WTC11 (cell line): ENCODE data around the gene RPS28. TPM values are rescaled to one million over a fixed set of nuclear protein-coding genes. Genes with fewer than 3 reads are reported as not detected.

Experiments
- ATAC-seq: fragments of 200-7000 bp; cut with Tn5 transposase; 2 replicates; pipeline ENCODE4 v1.10.0; 2021; ENCODE audit warnings: mild to moderate bottlenecking, moderate library complexity
- CTCF ChIA-PET: fragments of 300-600 bp; sonication (Branson Sonifier 250); formaldehyde crosslinking; loops from one replicate; lab custom pipeline; 2021; ENCODE audit warnings: antibody characterized with exemption; lab: Charles Lee
- POLR2A ChIA-PET: fragments of 350-600 bp; sonication (Branson Sonifier 250); formaldehyde crosslinking; loops from one replicate; lab custom pipeline; 2021; ENCODE audit warnings: antibody characterized with exemption; lab: Charles Lee
- DNase-seq: peaks from one replicate; pipeline ENCODE4 v3.0.0; 2021; ENCODE audit warnings: low spot score
- H3K27ac Mint-ChIP-seq: 2 replicates; pipeline ENCODE4 v1.8.0; 2021; ENCODE audit warnings: mixed read lengths
- H3K27me3 Mint-ChIP-seq: 2 replicates; pipeline ENCODE4 v1.8.0; 2021; ENCODE audit warnings: low read depth, mild to moderate bottlenecking, moderate library complexity, mixed read lengths
- H3K36me3 Mint-ChIP-seq: 2 replicates; pipeline ENCODE4 v1.8.0; 2021; ENCODE audit warnings: mixed read lengths
- H3K4me1 Mint-ChIP-seq: 2 replicates; pipeline ENCODE4 v1.8.0; 2022; ENCODE audit warnings: mixed read lengths
- H3K4me3 Mint-ChIP-seq: 2 replicates; pipeline ENCODE4 v1.8.0; 2021; ENCODE audit warnings: mild to moderate bottlenecking, moderate library complexity, mixed read lengths
- H3K9me3 Mint-ChIP-seq: 2 replicates; pipeline ENCODE4 v1.8.0; 2021; ENCODE audit warnings: mixed read lengths
- CBFB ChIP-seq: sonication (generic); formaldehyde crosslinking; IDR thresholded peaks from 2 replicates; pipeline ENCODE4 v1.8.1; 2022; ENCODE audit warnings: mild to moderate bottlenecking, low read depth, missing genetic modification reagents
- CREB1 ChIP-seq: sonication (generic); formaldehyde crosslinking; IDR thresholded peaks from 2 replicates; pipeline ENCODE4 v1.8.0; 2023; ENCODE audit warnings: mild to moderate bottlenecking, missing genetic modification reagents
- CREM ChIP-seq: sonication (generic); formaldehyde crosslinking; IDR thresholded peaks from 2 replicates; pipeline ENCODE4 v1.8.1; 2022; ENCODE audit warnings: mild to moderate bottlenecking, missing genetic modification reagents, moderate library complexity
- FOXJ3 ChIP-seq: sonication (generic); formaldehyde crosslinking; IDR thresholded peaks from 2 replicates; pipeline ENCODE4 v1.9.0; 2021; ENCODE audit warnings: missing genetic modification reagents, mild to moderate bottlenecking, borderline replicate concordance
- MYBL2 ChIP-seq: sonication (generic); formaldehyde crosslinking; IDR thresholded peaks from 2 replicates; pipeline ENCODE4 v1.8.1; 2023; ENCODE audit warnings: mild to moderate bottlenecking, moderate library complexity, missing genetic modification reagents
- NFATC4 ChIP-seq: fragments of 250-450 bp; sonication (Bioruptor Pico); IDR thresholded peaks from 2 replicates; pipeline ENCODE4 v1.9.0; 2021; ENCODE audit warnings: mild to moderate bottlenecking
- NFYB ChIP-seq: sonication (generic); formaldehyde crosslinking; conservative IDR thresholded peaks from 2 replicates; pipeline ENCODE4 v1.8.0; 2022; ENCODE audit warnings: low read depth, missing genetic modification reagents
- NR1H2 ChIP-seq: sonication (generic); formaldehyde crosslinking; IDR thresholded peaks from 2 replicates; pipeline ENCODE4 v1.9.0; 2021; ENCODE audit warnings: mild to moderate bottlenecking, moderate library complexity, missing genetic modification reagents
- SMAD3 ChIP-seq: sonication (generic); formaldehyde crosslinking; IDR thresholded peaks from 2 replicates; pipeline ENCODE4 v1.8.0; 2022; ENCODE audit warnings: missing genetic modification reagents, mild to moderate bottlenecking, borderline replicate concordance
- SMAD4 ChIP-seq: sonication (generic); formaldehyde crosslinking; IDR thresholded peaks from 2 replicates; pipeline ENCODE4 v1.8.0; 2022; ENCODE audit warnings: mild to moderate bottlenecking, missing genetic modification reagents
- TEAD1 ChIP-seq: sonication (generic); formaldehyde crosslinking; IDR thresholded peaks from 2 replicates; pipeline ENCODE4 v1.8.0; 2022; ENCODE audit warnings: mild to moderate bottlenecking, missing genetic modification reagents
- TEAD4 ChIP-seq: sonication (generic); formaldehyde crosslinking; IDR thresholded peaks from 2 replicates; pipeline ENCODE4 v1.8.0; 2022; ENCODE audit warnings: mild to moderate bottlenecking, missing genetic modification reagents
- ZNF138 ChIP-seq: sonication (generic); formaldehyde crosslinking; conservative IDR thresholded peaks from 2 replicates; pipeline ENCODE4 v1.8.1; 2022; ENCODE audit warnings: mild to moderate bottlenecking, moderate library complexity, missing genetic modification reagents
- ZNF317 ChIP-seq: sonication (generic); formaldehyde crosslinking; IDR thresholded peaks from 2 replicates; pipeline ENCODE4 v1.8.1; 2023; ENCODE audit warnings: low read depth, mild to moderate bottlenecking, moderate library complexity, missing genetic modification reagents, borderline replicate concordance
- total RNA-seq: library from RNA; stranded (reverse); gene quantifications from 3 replicates; pipeline ENCODE4 v1.2.3, GENCODE V29; 2021
- TF ChIP-seq, protein P1 (sequence below): sonication (generic); formaldehyde crosslinking; IDR thresholded peaks from 2 replicates; pipeline ENCODE4 v1.8.0; 2022; ENCODE audit warnings: mild to moderate bottlenecking, missing genetic modification reagents
- TF ChIP-seq, protein P2 (sequence below): sonication (generic); formaldehyde crosslinking; IDR thresholded peaks from 2 replicates; pipeline ENCODE4 v1.8.1; 2023; ENCODE audit warnings: mild to moderate bottlenecking, moderate library complexity, missing genetic modification reagents
- TF ChIP-seq, protein P3 (sequence below): sonication (generic); formaldehyde crosslinking; IDR thresholded peaks from 2 replicates; pipeline ENCODE4 v1.8.1; 2022; ENCODE audit warnings: missing genetic modification reagents, borderline replicate concordance
- TF ChIP-seq, protein P4 (sequence below): sonication (generic); formaldehyde crosslinking; conservative IDR thresholded peaks from 2 replicates; pipeline ENCODE4 v1.8.1; 2022; ENCODE audit warnings: mild to moderate bottlenecking, missing genetic modification reagents
- TF ChIP-seq, protein P5 (sequence below): fragments of 250-450 bp; sonication (Bioruptor Pico); IDR thresholded peaks from 2 replicates; pipeline ENCODE4 v1.9.0; 2021; ENCODE audit warnings: moderate library complexity, mild to moderate bottlenecking, inconsistent platforms, borderline replicate concordance
- TF ChIP-seq, protein P6 (sequence below): sonication (generic); formaldehyde crosslinking; IDR thresholded peaks from 2 replicates; pipeline ENCODE4 v1.8.1; 2023; ENCODE audit warnings: mild to moderate bottlenecking, missing genetic modification reagents
- TF ChIP-seq, protein P7 (sequence below): sonication (generic); formaldehyde crosslinking; IDR thresholded peaks from 2 replicates; pipeline ENCODE4 v1.8.1; 2023; ENCODE audit warnings: mild to moderate bottlenecking, missing genetic modification reagents, borderline replicate concordance

The RPS28 gene
- total RNA-seq, 1 experiment from 2014 or later: 2,082 TPM

DNA sequence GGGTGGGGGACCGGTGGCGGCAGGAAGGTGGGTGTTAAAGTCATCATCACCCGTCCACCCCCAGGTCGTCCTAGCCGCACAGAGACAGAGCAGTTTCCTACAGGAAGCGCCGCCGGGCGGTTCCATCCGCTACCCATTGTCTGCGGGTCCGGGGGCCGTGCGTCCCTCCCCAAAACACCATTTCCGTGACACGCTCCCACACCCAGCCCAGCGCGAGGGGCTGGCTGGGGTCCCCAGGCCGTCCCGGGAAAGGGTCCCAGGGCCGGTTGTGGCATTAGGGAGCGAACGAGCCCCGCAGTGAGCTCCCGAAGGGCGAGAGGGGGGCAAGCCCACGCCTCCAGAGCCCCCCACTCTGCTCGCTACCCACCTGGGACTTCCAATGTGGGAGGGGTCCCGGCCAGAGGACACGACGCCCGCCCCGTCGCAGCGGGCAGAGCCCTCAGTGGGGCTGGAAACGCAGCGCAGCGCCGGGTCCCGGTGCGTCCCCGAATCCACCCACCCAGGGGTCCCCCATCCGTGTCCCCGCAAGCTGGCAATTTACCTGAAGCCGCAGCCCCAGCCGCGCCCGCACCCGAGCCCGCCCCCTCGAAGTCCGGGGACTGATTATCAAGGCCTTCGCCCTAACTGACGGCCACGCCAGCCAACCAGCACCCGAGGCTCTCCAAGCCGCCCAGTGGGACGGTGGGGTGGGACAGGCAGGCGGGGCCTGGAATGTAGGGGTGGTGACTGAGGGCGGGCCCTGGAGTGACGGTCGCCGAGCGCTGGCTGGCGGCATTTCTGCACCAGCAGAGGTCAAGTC is 21.6 kb downstream of the RPS28 start, which contains the start of gene KANK3 (continued):
- peak; percentile 94 for TF ChIP-seq TEAD4 (CRISPR knock-in tag)
- no peak for TF ChIP-seq ZNF317 (CRISPR knock-in tag)
- TF ChIP-seq, protein P1, sequence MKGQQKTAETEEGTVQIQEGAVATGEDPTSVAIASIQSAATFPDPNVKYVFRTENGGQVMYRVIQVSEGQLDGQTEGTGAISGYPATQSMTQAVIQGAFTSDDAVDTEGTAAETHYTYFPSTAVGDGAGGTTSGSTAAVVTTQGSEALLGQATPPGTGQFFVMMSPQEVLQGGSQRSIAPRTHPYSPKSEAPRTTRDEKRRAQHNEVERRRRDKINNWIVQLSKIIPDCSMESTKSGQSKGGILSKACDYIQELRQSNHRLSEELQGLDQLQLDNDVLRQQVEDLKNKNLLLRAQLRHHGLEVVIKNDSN: no peak
- no peak for TF ChIP-seq FOXJ3
- peak; percentile 93 for TF ChIP-seq TEAD1 (CRISPR knock-in tag)
- peak; percentile 96 for TF ChIP-seq NFYB (CRISPR knock-in tag)
- no peak for TF ChIP-seq NR1H2

DNA sequence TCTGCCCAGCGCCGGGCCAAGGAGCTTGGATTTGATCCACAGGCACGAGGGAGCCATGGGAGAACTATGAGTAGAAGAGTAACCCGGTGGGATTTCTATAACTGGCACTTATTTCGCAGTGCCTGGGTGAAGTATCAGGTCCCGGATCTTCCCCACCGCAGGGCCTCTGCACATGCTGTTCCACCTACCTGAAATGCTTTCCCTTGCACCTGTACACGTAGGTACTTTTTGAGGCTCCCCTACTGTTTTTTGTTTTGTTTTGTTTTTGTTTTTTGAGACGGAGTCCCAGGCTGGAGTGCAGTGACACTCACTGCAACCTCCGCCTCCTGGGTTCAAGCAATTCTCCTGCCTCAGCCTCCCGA is 22.2 kb downstream of the RPS28 start:
- DNase-seq: no peak
- ChIA-PET POLR2A (no interaction called here), CTCF (interaction anchor here (0.6 to 4.8 kb wide), 9 partner anchors 10 to 299 kb away, joined by 3 to 39 read pairs (median 4); partner anchors contain the start of genes MARCHF2 and PRAM1)
- peaks cover 18% of the 10 kb centered on the region for H3K4me1 Mint-ChIP-seq
- no peaks in the 10 kb centered on the region for H3K36me3 Mint-ChIP-seq
- ATAC-seq: no peak
- peak overlapping the region; percentile 64 for H3K4me3 Mint-ChIP-seq
- no peak overlapping the region; the same call in 1 of the 2 replicates for H3K27ac Mint-ChIP-seq
- H3K9me3 Mint-ChIP-seq: no peaks in the 10 kb centered on the region
- H3K27me3 Mint-ChIP-seq: peaks cover 34% of the 10 kb centered on the region
- TF ChIP-seq, protein P2, sequence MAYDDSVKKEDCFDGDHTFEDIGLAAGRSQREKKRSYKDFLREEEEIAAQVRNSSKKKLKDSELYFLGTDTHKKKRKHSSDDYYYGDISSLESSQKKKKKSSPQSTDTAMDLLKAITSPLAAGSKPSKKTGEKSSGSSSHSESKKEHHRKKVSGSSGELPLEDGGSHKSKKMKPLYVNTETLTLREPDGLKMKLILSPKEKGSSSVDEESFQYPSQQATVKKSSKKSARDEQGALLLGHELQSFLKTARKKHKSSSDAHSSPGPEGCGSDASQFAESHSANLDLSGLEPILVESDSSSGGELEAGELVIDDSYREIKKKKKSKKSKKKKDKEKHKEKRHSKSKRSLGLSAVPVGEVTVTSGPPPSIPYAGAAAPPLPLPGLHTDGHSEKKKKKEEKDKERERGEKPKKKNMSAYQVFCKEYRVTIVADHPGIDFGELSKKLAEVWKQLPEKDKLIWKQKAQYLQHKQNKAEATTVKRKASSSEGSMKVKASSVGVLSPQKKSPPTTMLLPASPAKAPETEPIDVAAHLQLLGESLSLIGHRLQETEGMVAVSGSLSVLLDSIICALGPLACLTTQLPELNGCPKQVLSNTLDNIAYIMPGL (CRISPR knock-in tag): no peak
- TF ChIP-seq CBFB (CRISPR knock-in tag): no peak
- TF ChIP-seq SMAD4 (CRISPR knock-in tag): no peak
- TF ChIP-seq, protein P3, sequence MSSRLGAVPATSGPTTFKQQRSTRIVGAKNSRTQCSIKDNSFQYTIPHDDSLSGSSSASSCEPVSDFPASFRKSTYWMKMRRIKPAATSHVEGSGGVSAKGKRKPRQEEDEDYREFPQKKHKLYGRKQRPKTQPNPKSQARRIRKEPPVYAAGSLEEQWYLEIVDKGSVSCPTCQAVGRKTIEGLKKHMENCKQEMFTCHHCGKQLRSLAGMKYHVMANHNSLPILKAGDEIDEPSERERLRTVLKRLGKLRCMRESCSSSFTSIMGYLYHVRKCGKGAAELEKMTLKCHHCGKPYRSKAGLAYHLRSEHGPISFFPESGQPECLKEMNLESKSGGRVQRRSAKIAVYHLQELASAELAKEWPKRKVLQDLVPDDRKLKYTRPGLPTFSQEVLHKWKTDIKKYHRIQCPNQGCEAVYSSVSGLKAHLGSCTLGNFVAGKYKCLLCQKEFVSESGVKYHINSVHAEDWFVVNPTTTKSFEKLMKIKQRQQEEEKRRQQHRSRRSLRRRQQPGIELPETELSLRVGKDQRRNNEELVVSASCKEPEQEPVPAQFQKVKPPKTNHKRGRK: no peak
- TF ChIP-seq, protein P4, sequence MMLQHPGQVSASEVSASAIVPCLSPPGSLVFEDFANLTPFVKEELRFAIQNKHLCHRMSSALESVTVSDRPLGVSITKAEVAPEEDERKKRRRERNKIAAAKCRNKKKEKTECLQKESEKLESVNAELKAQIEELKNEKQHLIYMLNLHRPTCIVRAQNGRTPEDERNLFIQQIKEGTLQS (CRISPR knock-in tag): no peak
- TF ChIP-seq, protein P5, sequence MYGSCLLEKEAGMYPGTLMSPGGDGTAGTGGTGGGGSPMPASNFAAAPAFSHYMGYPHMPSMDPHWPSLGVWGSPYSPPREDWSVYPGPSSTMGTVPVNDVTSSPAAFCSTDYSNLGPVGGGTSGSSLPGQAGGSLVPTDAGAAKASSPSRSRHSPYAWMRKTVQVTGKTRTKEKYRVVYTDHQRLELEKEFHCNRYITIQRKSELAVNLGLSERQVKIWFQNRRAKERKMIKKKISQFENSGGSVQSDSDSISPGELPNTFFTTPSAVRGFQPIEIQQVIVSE (CRISPR knock-in tag): no peak
- no peak for TF ChIP-seq NFATC4 (CRISPR knock-in tag)
- TF ChIP-seq SMAD3: no peak
- TF ChIP-seq CREB1 (CRISPR knock-in tag): no peak
- TF ChIP-seq CREM (CRISPR knock-in tag): no peak
- TF ChIP-seq MYBL2 (CRISPR knock-in tag): no peak
- TF ChIP-seq, protein P6, sequence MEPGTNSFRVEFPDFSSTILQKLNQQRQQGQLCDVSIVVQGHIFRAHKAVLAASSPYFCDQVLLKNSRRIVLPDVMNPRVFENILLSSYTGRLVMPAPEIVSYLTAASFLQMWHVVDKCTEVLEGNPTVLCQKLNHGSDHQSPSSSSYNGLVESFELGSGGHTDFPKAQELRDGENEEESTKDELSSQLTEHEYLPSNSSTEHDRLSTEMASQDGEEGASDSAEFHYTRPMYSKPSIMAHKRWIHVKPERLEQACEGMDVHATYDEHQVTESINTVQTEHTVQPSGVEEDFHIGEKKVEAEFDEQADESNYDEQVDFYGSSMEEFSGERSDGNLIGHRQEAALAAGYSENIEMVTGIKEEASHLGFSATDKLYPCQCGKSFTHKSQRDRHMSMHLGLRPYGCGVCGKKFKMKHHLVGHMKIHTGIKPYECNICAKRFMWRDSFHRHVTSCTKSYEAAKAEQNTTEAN (CRISPR knock-in tag): no peak
- TF ChIP-seq, protein P7, sequence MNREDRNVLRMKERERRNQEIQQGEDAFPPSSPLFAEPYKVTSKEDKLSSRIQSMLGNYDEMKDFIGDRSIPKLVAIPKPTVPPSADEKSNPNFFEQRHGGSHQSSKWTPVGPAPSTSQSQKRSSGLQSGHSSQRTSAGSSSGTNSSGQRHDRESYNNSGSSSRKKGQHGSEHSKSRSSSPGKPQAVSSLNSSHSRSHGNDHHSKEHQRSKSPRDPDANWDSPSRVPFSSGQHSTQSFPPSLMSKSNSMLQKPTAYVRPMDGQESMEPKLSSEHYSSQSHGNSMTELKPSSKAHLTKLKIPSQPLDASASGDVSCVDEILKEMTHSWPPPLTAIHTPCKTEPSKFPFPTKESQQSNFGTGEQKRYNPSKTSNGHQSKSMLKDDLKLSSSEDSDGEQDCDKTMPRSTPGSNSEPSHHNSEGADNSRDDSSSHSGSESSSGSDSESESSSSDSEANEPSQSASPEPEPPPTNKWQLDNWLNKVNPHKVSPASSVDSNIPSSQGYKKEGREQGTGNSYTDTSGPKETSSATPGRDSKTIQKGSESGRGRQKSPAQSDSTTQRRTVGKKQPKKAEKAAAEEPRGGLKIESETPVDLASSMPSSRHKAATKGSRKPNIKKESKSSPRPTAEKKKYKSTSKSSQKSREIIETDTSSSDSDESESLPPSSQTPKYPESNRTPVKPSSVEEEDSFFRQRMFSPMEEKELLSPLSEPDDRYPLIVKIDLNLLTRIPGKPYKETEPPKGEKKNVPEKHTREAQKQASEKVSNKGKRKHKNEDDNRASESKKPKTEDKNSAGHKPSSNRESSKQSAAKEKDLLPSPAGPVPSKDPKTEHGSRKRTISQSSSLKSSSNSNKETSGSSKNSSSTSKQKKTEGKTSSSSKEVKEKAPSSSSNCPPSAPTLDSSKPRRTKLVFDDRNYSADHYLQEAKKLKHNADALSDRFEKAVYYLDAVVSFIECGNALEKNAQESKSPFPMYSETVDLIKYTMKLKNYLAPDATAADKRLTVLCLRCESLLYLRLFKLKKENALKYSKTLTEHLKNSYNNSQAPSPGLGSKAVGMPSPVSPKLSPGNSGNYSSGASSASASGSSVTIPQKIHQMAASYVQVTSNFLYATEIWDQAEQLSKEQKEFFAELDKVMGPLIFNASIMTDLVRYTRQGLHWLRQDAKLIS: no peak
- TF ChIP-seq ZNF138 (CRISPR knock-in tag): no peak
